H1 (cell line): Measurements from ENCODE around the gene ARHGAP18.

Experiments
- ASH2L ChIP-seq: fragments of 200-600, 300-600 bp; sonication (generic); IDR thresholded peaks from one replicate; pipeline ENCODE4 v1.7.1; 2017; ENCODE audit warnings: low read length
- CHD1 ChIP-seq: IDR thresholded peaks from 2 replicates; pipeline ENCODE4 v1.6.1; 2012; ENCODE audit warnings: low read depth, low read length, improper control_type of control experiment
- EP300 ChIP-seq, 2 experiments: IDR thresholded peaks; 1 replicate in 1 of 2; 2 replicates in 1 of 2; pipeline ENCODE4 v1.6.1; 2011 to 2012; ENCODE audit warnings: low read depth in 2 of 2, low read length in 2 of 2, mild to moderate bottlenecking in 2 of 2, borderline replicate concordance in 1 of 2, inconsistent platforms in 1 of 2, moderate library complexity in 1 of 2
- EZH2 ChIP-seq: fragments of 200-600 bp; sonication (generic); IDR thresholded peaks from 2 replicates; pipeline ENCODE4 v1.7.1; 2012; ENCODE audit warnings: low read depth, mild to moderate bottlenecking, moderate library complexity, low read length, inconsistent platforms; ENCODE audit not compliant: severe bottlenecking
- GABPA ChIP-seq: IDR thresholded peaks from 2 replicates; pipeline ENCODE4 v1.6.1; 2011; ENCODE audit warnings: mild to moderate bottlenecking, low read length, moderate library complexity, borderline replicate concordance; ENCODE audit not compliant: insufficient read depth
- SP1 ChIP-seq: IDR thresholded peaks from 2 replicates; pipeline ENCODE4 v1.6.1; 2011; ENCODE audit warnings: low read depth, low read length
- TCF12 ChIP-seq: IDR thresholded peaks from 2 replicates; pipeline ENCODE4 v1.6.1; 2011; ENCODE audit warnings: low read depth, mild to moderate bottlenecking, low read length
- TF ChIP-seq, protein P1 (sequence below), 3 experiments: IDR thresholded peaks; 1 replicate in 2 of 3; 2 replicates in 1 of 3; pipeline versions ENCODE4 v1.5.1 to v1.6.1; 2011; ENCODE audit warnings: low read length in 3 of 3, mild to moderate bottlenecking in 3 of 3, inconsistent platforms in 2 of 3, low read depth in 1 of 3, moderate library complexity in 1 of 3; ENCODE audit not compliant: insufficient read depth in 1 of 3; ENCODE audit errors: control extremely low read depth in 1 of 3
- TF ChIP-seq, protein P2 (sequence below): IDR thresholded peaks from 2 replicates; pipeline ENCODE4 v1.6.1; 2012; ENCODE audit warnings: inconsistent platforms

DNA sequence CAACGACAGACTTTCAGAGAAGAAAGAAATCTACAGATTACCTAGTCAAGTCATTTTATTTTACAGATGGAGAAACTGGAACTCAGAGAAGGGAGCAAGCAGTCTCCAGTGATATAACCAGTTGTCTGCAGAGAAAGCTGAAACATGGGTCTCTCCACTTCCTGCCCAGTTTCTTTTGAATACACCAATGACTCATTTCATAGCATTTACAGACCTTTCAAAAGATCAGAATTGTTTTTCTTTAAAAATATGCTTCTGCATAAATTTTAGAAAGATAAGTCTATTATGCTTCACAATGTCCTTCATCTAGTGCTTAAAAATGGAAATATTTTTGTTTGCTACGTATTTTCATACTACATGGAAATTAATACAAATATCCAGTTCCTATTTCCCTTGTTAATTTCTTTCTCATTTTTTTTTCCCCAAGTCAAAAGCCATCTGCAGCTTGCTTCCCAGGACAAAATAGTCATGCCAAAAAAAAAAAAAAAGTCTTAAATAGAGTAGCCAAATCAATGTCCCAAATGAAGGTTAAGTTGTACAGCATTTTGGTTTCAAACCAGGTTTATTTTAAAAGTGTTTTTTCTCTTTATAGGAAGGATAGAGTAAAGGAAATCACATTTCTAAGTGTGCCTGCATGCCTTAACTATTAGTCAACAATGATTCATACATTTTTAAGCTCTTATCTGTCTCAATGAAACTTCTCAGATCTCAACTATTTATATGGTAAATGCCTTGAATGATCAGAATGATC is 36.9 kb downstream of the ARHGAP18 start:
- TF ChIP-seq, protein P1, sequence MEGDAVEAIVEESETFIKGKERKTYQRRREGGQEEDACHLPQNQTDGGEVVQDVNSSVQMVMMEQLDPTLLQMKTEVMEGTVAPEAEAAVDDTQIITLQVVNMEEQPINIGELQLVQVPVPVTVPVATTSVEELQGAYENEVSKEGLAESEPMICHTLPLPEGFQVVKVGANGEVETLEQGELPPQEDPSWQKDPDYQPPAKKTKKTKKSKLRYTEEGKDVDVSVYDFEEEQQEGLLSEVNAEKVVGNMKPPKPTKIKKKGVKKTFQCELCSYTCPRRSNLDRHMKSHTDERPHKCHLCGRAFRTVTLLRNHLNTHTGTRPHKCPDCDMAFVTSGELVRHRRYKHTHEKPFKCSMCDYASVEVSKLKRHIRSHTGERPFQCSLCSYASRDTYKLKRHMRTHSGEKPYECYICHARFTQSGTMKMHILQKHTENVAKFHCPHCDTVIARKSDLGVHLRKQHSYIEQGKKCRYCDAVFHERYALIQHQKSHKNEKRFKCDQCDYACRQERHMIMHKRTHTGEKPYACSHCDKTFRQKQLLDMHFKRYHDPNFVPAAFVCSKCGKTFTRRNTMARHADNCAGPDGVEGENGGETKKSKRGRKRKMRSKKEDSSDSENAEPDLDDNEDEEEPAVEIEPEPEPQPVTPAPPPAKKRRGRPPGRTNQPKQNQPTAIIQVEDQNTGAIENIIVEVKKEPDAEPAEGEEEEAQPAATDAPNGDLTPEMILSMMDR (IDR thresholded peaks at IDR 0.05; ENCODE audit: control extremely low read depth in 1 of 3, insufficient read depth in 1 of 3, low read depth in 1 of 3, low read length in 3 of 3): no peak
- TF ChIP-seq SP1 (no peak), CHD1 (no peak), GABPA (no peak), EP300 (IDR thresholded peaks at IDR 0.05; ENCODE audit: borderline replicate concordance in 1 of 2, low read depth in 2 of 2, low read length in 2 of 2) (no peak), TCF12 (no peak), ASH2L (no peak), EZH2 (no peak)
- TF ChIP-seq, protein P2, sequence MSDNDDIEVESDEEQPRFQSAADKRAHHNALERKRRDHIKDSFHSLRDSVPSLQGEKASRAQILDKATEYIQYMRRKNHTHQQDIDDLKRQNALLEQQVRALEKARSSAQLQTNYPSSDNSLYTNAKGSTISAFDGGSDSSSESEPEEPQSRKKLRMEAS: no peak
